ENCODE results near the gene RPTOR. TPM values are rescaled to one million over a fixed set of nuclear protein-coding genes. Genes with fewer than 3 reads are reported as not detected.

The RPTOR gene
- total and polyA plus RNA-seq, 2 experiments from 2014 or later, result 6.6 to 16.1 TPM

- TF ChIP-seq EZH2 (IDR thresholded peaks at IDR 0.05; ENCODE audit: insufficient read depth, poor library complexity, severe bottlenecking) (no peak), EZH2phosphoT487 (IDR thresholded peaks at IDR 0.05; ENCODE audit: insufficient read depth, low read depth) (no peak)
- no peaks in the 10 kb centered on the region for H3K36me3 ChIP-seq (ENCODE audit: low read depth)
- H3K27ac ChIP-seq, result no peak overlapping the region
- peaks cover 34% of the 10 kb centered on the region for H3F3A ChIP-seq (ENCODE audit: insufficient read depth)
- H3K4me3 ChIP-seq, result no peak overlapping the region
- in situ Hi-C loops (cut with MboI), result no loop called here
- 46 to 52% methylated on average over 5 of the region's 5 CpGs for whole genome bisulfite sequencing, 2 experiments (ENCODE audit: low coverage in 1 of 2, low lambda C conversion rate in 2 of 2, missing lambda C conversion rate in 2 of 2)
- H3K9me2 ChIP-seq (ENCODE audit: insufficient read depth), result no peaks in the 10 kb centered on the region
- H3K4me1 ChIP-seq (ENCODE audit: insufficient read depth), result peaks cover 50% of the 10 kb centered on the region
- no peaks in the 10 kb centered on the region for H4K20me1 ChIP-seq (ENCODE audit: insufficient read depth)
- H3K27me3 ChIP-seq (replicated peaks; ENCODE audit: insufficient read depth), result no peaks in the 10 kb centered on the region
- H3K79me2 ChIP-seq (ENCODE audit: insufficient read depth), result no peaks in the 10 kb centered on the region
- H2AFZ ChIP-seq, result no peak overlapping the region
- peak; percentile 39 for DNase-seq
- H3K9ac ChIP-seq, result no peak overlapping the region
- no peak overlapping the region for H3K4me2 ChIP-seq (ENCODE audit: unreplicated experiment)
- H3K9me3 ChIP-seq (ENCODE audit: low read depth), result no peaks in the 10 kb centered on the region
These were observed 249.2 kb downstream of the RPTOR start for GRCh38 chr17:80793851-80794267.

- in situ Hi-C loops (cut with MboI), result no loop called here
- peaks cover 44% of the 10 kb centered on the region for H3K4me1 ChIP-seq (ENCODE audit: insufficient read depth)
- H3K4me2 ChIP-seq (ENCODE audit: unreplicated experiment), result no peak overlapping the region
- no peaks in the 10 kb centered on the region for H3K79me2 ChIP-seq (ENCODE audit: insufficient read depth)
- no peaks in the 10 kb centered on the region for H3K9me2 ChIP-seq (ENCODE audit: insufficient read depth)
- H3K9me3 ChIP-seq (ENCODE audit: low read depth), result no peaks in the 10 kb centered on the region
- no peak overlapping the region for H3K27ac ChIP-seq
- H3K4me3 ChIP-seq, result no peak overlapping the region
- TF ChIP-seq EZH2phosphoT487 (IDR thresholded peaks at IDR 0.05; ENCODE audit: insufficient read depth, low read depth), result no peak
- no peak for TF ChIP-seq EZH2 (IDR thresholded peaks at IDR 0.05; ENCODE audit: insufficient read depth, poor library complexity, severe bottlenecking)
- no peaks in the 10 kb centered on the region for H3K36me3 ChIP-seq (ENCODE audit: low read depth)
- H3F3A ChIP-seq (ENCODE audit: insufficient read depth), result peaks cover 29% of the 10 kb centered on the region
- no peaks in the 10 kb centered on the region for H3K27me3 ChIP-seq (replicated peaks; ENCODE audit: insufficient read depth)
- no peak overlapping the region for H2AFZ ChIP-seq
- WGBS, 2 experiments (ENCODE audit: low coverage in 1 of 2, low lambda C conversion rate in 2 of 2, missing lambda C conversion rate in 2 of 2), result 92 to 93% methylated on average over 16 of the region's 16 CpGs
- no peak for DNase-seq
- no peak overlapping the region for H3K9ac ChIP-seq
- H4K20me1 ChIP-seq (ENCODE audit: insufficient read depth), result no peaks in the 10 kb centered on the region
These were observed 249.8 kb downstream of the RPTOR start for GRCh38 chr17:80794281-80795089.

- 93% methylated on average over 12 of the region's 12 CpGs for WGBS, 2 experiments (ENCODE audit: low coverage in 1 of 2, low lambda C conversion rate in 2 of 2, missing lambda C conversion rate in 2 of 2)
- H3K36me3 ChIP-seq (ENCODE audit: low read depth), result no peaks in the 10 kb centered on the region
- H3K4me3 ChIP-seq, result no peak overlapping the region
- no peak overlapping the region for H3K4me2 ChIP-seq (ENCODE audit: unreplicated experiment)
- no peak for TF ChIP-seq EZH2phosphoT487 (IDR thresholded peaks at IDR 0.05; ENCODE audit: insufficient read depth, low read depth)
- no peak for TF ChIP-seq EZH2 (IDR thresholded peaks at IDR 0.05; ENCODE audit: insufficient read depth, poor library complexity, severe bottlenecking)
- no peaks in the 10 kb centered on the region for H3K27me3 ChIP-seq (replicated peaks; ENCODE audit: insufficient read depth)
- H3K9me3 ChIP-seq (ENCODE audit: low read depth), result no peaks in the 10 kb centered on the region
- no peaks in the 10 kb centered on the region for H4K20me1 ChIP-seq (ENCODE audit: insufficient read depth)
- H3F3A ChIP-seq (ENCODE audit: insufficient read depth), result peaks cover 23% of the 10 kb centered on the region
- H3K27ac ChIP-seq, result no peak overlapping the region
- H3K79me2 ChIP-seq (ENCODE audit: insufficient read depth), result no peaks in the 10 kb centered on the region
- DNase-seq, result no peak
- peaks cover 38% of the 10 kb centered on the region for H3K4me1 ChIP-seq (ENCODE audit: insufficient read depth)
- H3K9me2 ChIP-seq (ENCODE audit: insufficient read depth), result no peaks in the 10 kb centered on the region
- in situ Hi-C loops (cut with MboI), result no loop called here
- no peak overlapping the region for H3K9ac ChIP-seq
- no peak overlapping the region for H2AFZ ChIP-seq
These were observed 250.5 kb downstream of the RPTOR start for GRCh38 chr17:80795090-80795580.

GRCh38 chr17:80795754-80796153, 251.1 kb downstream of the RPTOR start:
- no peak overlapping the region for H3K27ac ChIP-seq
- WGBS, 2 experiments (ENCODE audit: low coverage in 1 of 2, low lambda C conversion rate in 2 of 2, missing lambda C conversion rate in 2 of 2), result 80 to 87% methylated on average over 14 of the region's 14 CpGs
- H3K9me3 ChIP-seq (ENCODE audit: low read depth), result no peaks in the 10 kb centered on the region
- no peak for DNase-seq
- H2AFZ ChIP-seq, result no peak overlapping the region
- peaks cover 32% of the 10 kb centered on the region for H3K4me1 ChIP-seq (ENCODE audit: insufficient read depth)
- no peaks in the 10 kb centered on the region for H3K9me2 ChIP-seq (ENCODE audit: insufficient read depth)
- no peak overlapping the region for H3K4me3 ChIP-seq
- no peaks in the 10 kb centered on the region for H3K27me3 ChIP-seq (replicated peaks; ENCODE audit: insufficient read depth)
- no peak overlapping the region for H3K4me2 ChIP-seq (ENCODE audit: unreplicated experiment)
- H3K9ac ChIP-seq, result no peak overlapping the region
- TF ChIP-seq EZH2phosphoT487 (IDR thresholded peaks at IDR 0.05; ENCODE audit: insufficient read depth, low read depth) (no peak), EZH2 (IDR thresholded peaks at IDR 0.05; ENCODE audit: insufficient read depth, poor library complexity, severe bottlenecking) (no peak)
- in situ Hi-C loops (cut with MboI), result no loop called here
- H3K79me2 ChIP-seq (ENCODE audit: insufficient read depth), result no peaks in the 10 kb centered on the region
- no peaks in the 10 kb centered on the region for H4K20me1 ChIP-seq (ENCODE audit: insufficient read depth)
- peaks cover 17% of the 10 kb centered on the region for H3F3A ChIP-seq (ENCODE audit: insufficient read depth)
- no peaks in the 10 kb centered on the region for H3K36me3 ChIP-seq (ENCODE audit: low read depth)
